ENCODE data around the gene GTF3C1.
A peak's percentile ranks its signal among the peaks of the same experiment; 100 is the strongest.

The GTF3C1 gene

GRCh38 chr16:27566417-27566816 lies 16.7 kb upstream of the GTF3C1 start:
- DNase-seq = no peak

GRCh38 chr16:27564224-27564623 lies 14.5 kb upstream of the GTF3C1 start:
- no peak for DNase-seq

GRCh38 chr16:27561216-27561615 lies 11.5 kb upstream of the GTF3C1 start:
- no peak for DNase-seq

GRCh38 chr16:27558932-27559331 lies 9.2 kb upstream of the GTF3C1 start:
- no peak for DNase-seq

GRCh38 chr16:27558434-27558833 lies 8.7 kb upstream of the GTF3C1 start:
- no peak for DNase-seq

GRCh38 chr16:27556471-27556870 lies 6.8 kb upstream of the GTF3C1 start:
- no peak for DNase-seq

GRCh38 chr16:27551036-27551435 lies 1.3 kb upstream of the GTF3C1 start:
- DNase-seq = no peak

GRCh38 chr16:27550582-27550920 lies 838 bp upstream of the GTF3C1 start:
- DNase-seq = no peak

- DNase-seq = no peak
Measured at GRCh38 chr16:27549464-27549745, 308 bp downstream of the GTF3C1 start.

- DNase-seq = no peak
Measured at GRCh38 chr16:27547851-27548250, 1.9 kb downstream of the GTF3C1 start.

- peak; percentile 60 for DNase-seq
Measured at GRCh38 chr16:27547134-27547533, 2.6 kb downstream of the GTF3C1 start.

GRCh38 chr16:27544671-27545070 lies 5.0 kb downstream of the GTF3C1 start:
- DNase-seq = no peak

- DNase-seq = no peak
Measured at GRCh38 chr16:27543801-27544200, 5.9 kb downstream of the GTF3C1 start.

GRCh38 chr16:27539636-27540035 lies 10.1 kb downstream of the GTF3C1 start:
- DNase-seq = no peak

GRCh38 chr16:27539120-27539519 lies 10.6 kb downstream of the GTF3C1 start:
- DNase-seq = no peak

GRCh38 chr16:27538528-27538927 lies 11.2 kb downstream of the GTF3C1 start:
- DNase-seq = no peak

- DNase-seq = no peak
Measured at GRCh38 chr16:27534256-27534655, 15.5 kb downstream of the GTF3C1 start.

GRCh38 chr16:27531826-27532800 lies 17.6 kb downstream of the GTF3C1 start:
- no peak for DNase-seq

GRCh38 chr16:27531186-27531585 lies 18.5 kb downstream of the GTF3C1 start:
- DNase-seq = no peak

- DNase-seq = peak; percentile 87
Measured at GRCh38 chr16:27529962-27530361, 19.8 kb downstream of the GTF3C1 start.

GRCh38 chr16:27528294-27528693 lies 21.4 kb downstream of the GTF3C1 start:
- no peak for DNase-seq

GRCh38 chr16:27526180-27526579 lies 23.5 kb downstream of the GTF3C1 start:
- DNase-seq = no peak

GRCh38 chr16:27522173-27522707 lies 27.5 kb downstream of the GTF3C1 start:
- DNase-seq = no peak

- no peak for DNase-seq
Measured at GRCh38 chr16:27520982-27521673, 28.6 kb downstream of the GTF3C1 start.

Measured in EL (cell line).